Common myeloid progenitor, CD34-positive (primary cell): ENCODE data around the gene NDUFAF5.

Source experiments
- CTCF ChIA-PET: fragments of 350-600 bp; sonication (Branson Sonifier 250); formaldehyde crosslinking; loops from one replicate; lab custom pipeline; 2021; ENCODE audit warnings: antibody characterized with exemption; lab: Charles Lee
- POLR2A ChIA-PET: fragments of 350-600 bp; sonication (Branson Sonifier 250); formaldehyde crosslinking; loops from one replicate; lab custom pipeline; 2021; ENCODE audit warnings: antibody characterized with exemption; lab: Charles Lee
- DNase-seq, 3 donors: peaks; one replicate each; pipeline versions ENCODE4 v3.0.0 to v3.0.0-alpha.2; 2013
- H3K27ac ChIP-seq, 2 experiments: 1 replicate in 1 of 2; 2 replicates in 1 of 2; pipeline ENCODE4 v1.7.0; 2013; ENCODE audit warnings: inconsistent platforms in 2 of 2, low read length in 2 of 2, mild to moderate bottlenecking in 2 of 2, low read depth in 1 of 2, moderate library complexity in 1 of 2; ENCODE audit not compliant: severe bottlenecking in 2 of 2, insufficient read depth in 1 of 2, poor library complexity in 1 of 2
- H3K27me3 ChIP-seq, 5 experiments: replicated peaks in 2 of 5; 1 replicate in 3 of 5; 2 replicates in 2 of 5; pipeline versions ENCODE4 v1.6.1 to v1.7.0; 2013; ENCODE audit warnings: low read length in 4 of 5, mild to moderate bottlenecking in 2 of 5, moderate library complexity in 2 of 5, inconsistent platforms in 1 of 5; ENCODE audit not compliant: insufficient read depth in 5 of 5, control insufficient read depth in 4 of 5
- H3K36me3 ChIP-seq, 4 experiments: 1 replicate in 2 of 4; 2 replicates in 2 of 4; pipeline versions ENCODE4 v1.6.1 to v1.7.0; 2013; ENCODE audit warnings: low read length in 3 of 4, control low read depth in 1 of 4, mild to moderate bottlenecking in 1 of 4; ENCODE audit not compliant: control insufficient read depth in 4 of 4, insufficient read depth in 4 of 4
- H3K4me1 ChIP-seq, 4 experiments: 1 replicate in 3 of 4; 2 replicates in 1 of 4; pipeline versions ENCODE4 v1.6.1 to v1.7.1; 2013; ENCODE audit warnings: low read length in 3 of 4, mild to moderate bottlenecking in 3 of 4, control low read depth in 1 of 4, inconsistent platforms in 1 of 4, moderate library complexity in 1 of 4; ENCODE audit not compliant: control insufficient read depth in 4 of 4, insufficient read depth in 4 of 4; ENCODE audit errors: control extremely low read depth in 1 of 4
- H3K4me3 ChIP-seq, 7 experiments: 1 replicate in 4 of 7; 2 replicates in 3 of 7; pipeline versions ENCODE4 v1.5.1 to v1.7.0; 2013; ENCODE audit warnings: mild to moderate bottlenecking in 7 of 7, low read length in 6 of 7, moderate library complexity in 6 of 7, inconsistent platforms in 2 of 7, low read depth in 2 of 7, control low read depth in 1 of 7; ENCODE audit not compliant: insufficient read depth in 4 of 7, control insufficient read depth in 1 of 7; ENCODE audit errors: extremely low read depth in 1 of 7
- H3K9me3 ChIP-seq, 5 experiments: 1 replicate in 4 of 5; 2 replicates in 1 of 5; pipeline versions ENCODE4 v1.6.1 to v1.7.1; 2013; ENCODE audit warnings: low read length in 4 of 5, mild to moderate bottlenecking in 2 of 5, inconsistent platforms in 1 of 5, low read depth in 1 of 5, moderate library complexity in 1 of 5; ENCODE audit not compliant: control insufficient read depth in 4 of 5, insufficient read depth in 2 of 5; ENCODE audit errors: control extremely low read depth in 1 of 5
- WGBS: methylation state at CpG from one replicate; pipeline ENCODE4 v1.1.5; 2013; ENCODE audit not compliant: insufficient coverage; 5-methylcytosine and 5-hydroxymethylcytosine counted together

The NDUFAF5 gene

GRCh38 chr20:13744352-13744751, 40.5 kb upstream of the NDUFAF5 start:
- WGBS, result 100% methylated on average over 1 of the region's 1 CpG
- H3K36me3 ChIP-seq, result peaks cover 12 to 61% (median 29%) of the 10 kb centered on the region in 4 experiments
- no peaks in the 10 kb centered on the region for H3K27me3 ChIP-seq
- H3K4me1 ChIP-seq, result no peaks in the 10 kb centered on the region
- ChIA-PET POLR2A (no interaction called here), CTCF (no interaction called here)
- H3K4me3 ChIP-seq, result no peak overlapping the region
- peaks cover 0 to 20% (median 10%) of the 10 kb centered on the region in 5 experiments for H3K9me3 ChIP-seq
- no peak overlapping the region for H3K27ac ChIP-seq
- no peak for DNase-seq

- H3K27ac ChIP-seq, result no peak overlapping the region
- ChIA-PET POLR2A (no interaction called here), CTCF (no interaction called here)
- peaks cover 0 to 13% (median 5%) of the 10 kb centered on the region in 5 experiments for H3K9me3 ChIP-seq
- H3K27me3 ChIP-seq, result no peaks in the 10 kb centered on the region
- peaks cover 0 to 2% (median 0%) of the 10 kb centered on the region in 4 experiments for H3K4me1 ChIP-seq
- no peak for DNase-seq
- no CpG with 5 or more reads among the region's 2 CpGs for WGBS
- peaks cover 13 to 48% (median 27%) of the 10 kb centered on the region in 4 experiments for H3K36me3 ChIP-seq
- no peak overlapping the region for H3K4me3 ChIP-seq
Measured at GRCh38 chr20:13745784-13746183, 39.0 kb upstream of the NDUFAF5 start.

- 100% methylated on average over 3 of the region's 3 CpGs for WGBS
- no peak overlapping the region for H3K27ac ChIP-seq
- DNase-seq, result no peak
- no peaks in the 10 kb centered on the region for H3K27me3 ChIP-seq
- ChIA-PET POLR2A (no interaction called here), CTCF (no interaction called here)
- H3K36me3 ChIP-seq, result peaks cover 7 to 32% (median 13%) of the 10 kb centered on the region in 4 experiments
- no peaks in the 10 kb centered on the region for H3K9me3 ChIP-seq
- no peak overlapping the region for H3K4me3 ChIP-seq
- peaks cover 0 to 2% (median 0%) of the 10 kb centered on the region in 4 experiments for H3K4me1 ChIP-seq
Measured at GRCh38 chr20:13749811-13750210, 35.0 kb upstream of the NDUFAF5 start.

GRCh38 chr20:13753436-13754036, 31.3 kb upstream of the NDUFAF5 start:
- Histone ChIP-seq H3K27ac (no peak overlapping the region), H3K36me3 (peaks cover 4 to 38% (median 16%) of the 10 kb centered on the region in 4 experiments), H3K27me3 (no peaks in the 10 kb centered on the region), H3K9me3 (no peaks in the 10 kb centered on the region), H3K4me3 (no peak overlapping the region), H3K4me1 (peaks cover 0 to 2% (median 0%) of the 10 kb centered on the region in 4 experiments)
- 100% methylated on average over 1 of the region's 2 CpGs for WGBS
- POLR2A ChIA-PET, result no interaction called here
- DNase-seq, result no peak
- CTCF ChIA-PET, result no interaction called here

- ChIA-PET CTCF (interaction anchor here (1.3 to 2.0 kb wide), 4 partner anchors 12 to 32 kb away, joined by 3 to 13 read pairs (median 6); no protein-coding TSS in a partner anchor), POLR2A (no interaction called here)
- Histone ChIP-seq H3K4me1 (no peaks in the 10 kb centered on the region), H3K9me3 (no peaks in the 10 kb centered on the region), H3K27me3 (no peaks in the 10 kb centered on the region), H3K4me3 (no peak overlapping the region), H3K27ac (no peak overlapping the region), H3K36me3 (peaks cover 4 to 37% (median 18%) of the 10 kb centered on the region in 4 experiments)
- DNase-seq, result no peak
- WGBS, result no CpG with 5 or more reads among the region's 5 CpGs
Measured at GRCh38 chr20:13755809-13756208, 29.0 kb upstream of the NDUFAF5 start.

GRCh38 chr20:13756551-13756950, 28.3 kb upstream of the NDUFAF5 start:
- no peaks in the 10 kb centered on the region for H3K27me3 ChIP-seq
- CTCF ChIA-PET, result interaction anchor here (1.3 to 2.0 kb wide), 3 partner anchors 12 to 31 kb away, joined by 3 to 13 read pairs (median 4); no protein-coding TSS in a partner anchor
- 100% methylated on average over 1 of the region's 1 CpG for WGBS
- POLR2A ChIA-PET, result no interaction called here
- no peak overlapping the region for H3K27ac ChIP-seq
- no peak overlapping the region for H3K4me3 ChIP-seq
- H3K9me3 ChIP-seq, result no peaks in the 10 kb centered on the region
- H3K36me3 ChIP-seq, result peaks cover 0 to 34% (median 17%) of the 10 kb centered on the region in 4 experiments
- H3K4me1 ChIP-seq, result no peaks in the 10 kb centered on the region
- DNase-seq, result no peak

GRCh38 chr20:13758884-13759283, 25.9 kb upstream of the NDUFAF5 start:
- Histone ChIP-seq H3K27me3 (no peaks in the 10 kb centered on the region), H3K9me3 (no peaks in the 10 kb centered on the region), H3K4me3 (no peak overlapping the region), H3K4me1 (no peaks in the 10 kb centered on the region), H3K27ac (no peak overlapping the region), H3K36me3 (peaks cover 5 to 37% (median 23%) of the 10 kb centered on the region in 4 experiments)
- ChIA-PET POLR2A (interaction anchor here (0.5 kb wide), 1 partner anchor 30 kb away, joined by 4 read pairs; no protein-coding TSS in a partner anchor), CTCF (no interaction called here)
- WGBS, result no CpG with 5 or more reads among the region's 1 CpG
- no peak for DNase-seq
